ENCODE data around the gene TBXA2R. TPM values are rescaled to one million over a fixed set of nuclear protein-coding genes. Genes with fewer than 3 reads are reported as not detected.
A peak's percentile ranks its signal among the peaks of the same experiment; 100 is the strongest.
"Not testable (repeated sequence)": the region's sequence is repeated elsewhere in the genome, so short reads cannot be mapped to it uniquely, and the experiment has no call there.

Gene TBXA2R
- total RNA-seq: 0.64 TPM

- ATAC-seq: peak; percentile 35
These were observed at the start of gene TBXA2R for GRCh38 chr19:3606690-3607289. TSS of gene TBXA2R (minus strand) at chr19:3606875. CDS start at chr19:3600634, 6,241 bp downstream.

DNA sequence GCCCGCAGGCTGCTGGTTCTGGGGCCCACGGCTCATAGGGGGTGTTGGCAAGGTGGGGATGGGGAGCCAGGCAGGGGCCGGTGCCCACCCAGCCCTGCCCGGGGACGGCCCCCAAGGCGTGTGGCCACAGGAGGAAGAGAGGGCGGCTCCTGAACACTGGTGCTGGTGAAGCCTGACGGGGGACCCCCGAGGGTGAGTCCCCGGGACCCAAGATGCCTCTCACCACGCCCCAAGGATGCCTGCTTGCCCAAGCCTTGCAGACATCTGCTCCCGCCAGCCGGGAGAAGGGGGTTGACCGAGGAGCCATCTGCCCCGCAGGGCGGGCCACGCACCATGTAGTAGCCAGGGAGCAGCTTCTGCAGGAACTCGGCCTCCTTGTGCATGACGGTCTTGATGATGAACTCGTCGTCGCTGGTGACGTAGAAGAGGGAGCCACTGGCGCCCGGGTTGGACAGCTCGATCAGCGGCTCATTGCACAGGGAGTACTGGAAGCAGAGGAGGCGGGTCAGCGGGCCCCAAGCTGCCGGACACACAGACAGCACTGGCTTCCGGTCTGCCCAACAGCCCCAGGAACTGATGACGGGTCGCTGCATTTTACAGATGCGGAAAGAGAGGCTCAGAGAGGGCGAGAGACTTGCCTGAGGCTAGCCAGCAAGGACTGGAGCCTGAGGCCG, 49.5 kb upstream of the TBXA2R start:
- no peak for ATAC-seq

GRCh38 chr19:3655402-3656072, 48.9 kb upstream of the TBXA2R start:
- ATAC-seq: peak; percentile 73

GRCh38 chr19:3653865-3654513, 47.3 kb upstream of the TBXA2R start:
- ATAC-seq: no peak

DNA sequence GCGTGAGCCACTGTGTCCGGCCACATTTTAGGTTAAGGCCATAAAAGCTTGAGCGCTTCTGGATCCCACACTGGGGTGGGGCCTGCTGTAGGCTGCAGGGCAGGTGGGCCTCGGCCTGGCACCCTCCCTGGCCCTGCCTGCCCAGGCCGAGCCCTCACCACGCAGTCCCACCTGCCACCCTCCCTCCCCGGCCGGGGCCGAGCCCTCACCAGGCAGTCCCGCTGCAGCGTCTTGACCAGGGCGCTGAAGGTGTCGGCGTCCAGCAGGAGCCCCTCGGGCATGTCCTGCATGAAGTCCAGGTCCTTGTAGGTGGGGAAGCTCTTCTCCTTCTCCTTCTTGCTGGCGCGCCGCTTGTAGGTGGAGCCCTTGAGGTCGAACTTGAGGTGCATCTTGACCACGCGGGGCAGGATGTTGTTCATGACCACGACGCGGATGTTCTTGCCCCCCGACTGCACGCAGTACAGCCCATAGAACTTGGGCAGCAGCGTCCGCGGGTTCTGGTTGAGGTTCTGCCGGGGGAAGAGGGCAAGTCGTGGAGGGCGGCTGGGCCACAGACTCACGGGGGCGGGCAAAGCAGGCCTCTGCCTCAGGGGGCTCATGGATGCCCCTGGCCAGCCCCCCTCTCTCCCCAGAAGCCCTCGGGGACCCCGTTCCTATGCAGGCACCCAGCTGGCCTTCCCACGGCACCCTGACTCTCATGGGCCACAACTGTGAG, 46.6 kb upstream of the TBXA2R start:
- no peak for ATAC-seq

GRCh38 chr19:3652422-3652821, 45.7 kb upstream of the TBXA2R start:
- ATAC-seq: no peak

DNA sequence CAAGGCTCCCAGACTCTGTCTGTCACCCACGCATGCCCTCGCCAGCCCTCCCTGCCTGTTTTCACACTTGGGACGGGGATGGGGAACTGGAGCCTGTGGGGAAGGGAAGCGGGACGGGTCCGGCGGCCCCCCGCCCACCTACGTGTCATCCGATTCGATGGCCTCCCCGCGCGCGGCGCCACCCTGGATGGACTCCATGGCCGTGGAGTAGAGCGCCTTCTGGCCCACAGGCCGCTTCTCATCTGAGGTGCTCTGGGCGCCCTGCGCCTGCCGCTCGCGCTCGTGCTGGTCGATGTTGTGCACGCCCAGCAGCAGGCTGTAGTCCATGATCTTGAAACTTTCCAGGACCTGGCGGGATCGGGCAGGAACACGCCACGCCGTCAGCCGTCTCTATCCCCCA, 45.0 kb upstream of the TBXA2R start:
- ATAC-seq: no peak

- ATAC-seq: no peak
These were observed 43.2 kb upstream of the TBXA2R start for GRCh38 chr19:3649888-3650287.

- ATAC-seq: no peak
These were observed 41.6 kb upstream of the TBXA2R start for GRCh38 chr19:3648037-3648905.

DNA sequence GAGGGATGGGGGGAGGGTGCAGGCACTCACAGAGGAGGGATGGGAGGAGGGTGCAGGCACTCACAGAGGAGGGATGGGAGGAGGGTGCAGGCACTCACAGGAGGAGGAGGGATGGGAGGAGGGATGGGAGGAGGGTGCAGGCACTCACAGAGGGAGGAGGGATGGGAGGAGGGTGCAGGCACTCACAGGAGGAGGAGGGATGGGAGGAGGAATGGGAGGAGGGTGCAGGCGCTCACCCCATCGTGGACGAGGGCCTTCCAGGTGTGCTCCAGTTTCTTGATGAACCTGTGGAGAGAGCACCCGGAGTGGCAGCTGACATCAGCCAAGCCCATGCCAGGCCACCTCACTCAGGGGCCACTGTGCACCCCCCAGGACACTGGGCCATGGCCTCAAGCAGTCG, 40.4 kb upstream of the TBXA2R start:
- ATAC-seq: not testable (repeated sequence)

DNA sequence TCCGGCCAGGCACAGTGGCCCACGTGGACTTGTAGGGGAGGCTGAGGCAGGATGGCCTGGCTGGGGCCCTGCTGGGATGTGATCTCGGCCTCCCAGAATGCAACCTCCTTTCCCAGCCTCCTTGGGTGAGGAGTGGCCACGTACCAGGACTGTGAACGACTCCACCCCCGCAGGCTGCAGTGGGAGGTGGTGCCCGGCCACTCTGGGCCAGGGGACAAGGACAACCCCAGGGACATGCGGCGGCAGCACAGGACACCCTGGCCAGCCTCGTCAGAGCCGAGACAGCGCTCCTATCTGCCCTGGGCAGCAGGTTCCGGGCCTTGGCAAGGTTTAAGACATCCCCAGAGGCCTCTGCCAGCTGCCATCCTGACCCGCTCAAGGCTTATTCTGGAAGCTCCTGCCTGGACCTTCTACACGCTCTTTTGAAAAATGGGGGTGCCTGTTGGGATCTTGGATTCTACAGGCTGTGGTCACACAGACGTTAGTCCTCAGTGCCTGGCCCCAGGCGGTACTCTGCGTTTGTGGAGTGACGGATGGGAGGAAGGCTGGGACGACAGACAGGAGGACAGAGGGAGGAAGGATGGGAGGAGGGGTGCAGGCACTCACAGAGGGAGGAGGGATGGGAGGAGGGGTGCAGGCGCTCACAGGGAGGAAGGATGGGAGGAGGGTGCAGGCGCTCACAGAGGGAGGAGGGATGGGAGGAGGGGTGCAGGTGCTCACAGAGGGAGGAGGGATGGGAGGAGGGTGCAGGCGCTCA, 39.8 kb upstream of the TBXA2R start:
- no peak for ATAC-seq

DNA sequence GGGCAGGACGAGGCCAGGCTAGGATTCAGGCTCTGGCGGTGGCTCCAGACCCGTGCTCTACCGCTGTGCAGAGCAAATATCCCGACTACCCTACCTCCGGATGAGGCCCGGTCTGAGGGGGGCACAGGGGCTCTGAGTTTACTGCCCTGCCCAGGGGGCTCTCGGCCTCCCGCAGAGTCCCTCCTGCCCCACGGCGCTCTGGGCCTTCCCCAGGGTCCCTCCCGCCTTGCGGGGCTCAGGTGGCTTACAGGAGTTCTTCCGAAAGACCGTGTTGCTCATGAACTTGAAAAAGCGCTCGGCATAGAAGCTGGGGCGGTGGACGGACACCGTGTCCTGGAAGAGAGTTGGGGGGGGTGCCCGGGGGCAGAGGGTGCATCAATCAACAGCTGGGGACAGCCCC, 39.1 kb upstream of the TBXA2R start:
- no peak for ATAC-seq

DNA sequence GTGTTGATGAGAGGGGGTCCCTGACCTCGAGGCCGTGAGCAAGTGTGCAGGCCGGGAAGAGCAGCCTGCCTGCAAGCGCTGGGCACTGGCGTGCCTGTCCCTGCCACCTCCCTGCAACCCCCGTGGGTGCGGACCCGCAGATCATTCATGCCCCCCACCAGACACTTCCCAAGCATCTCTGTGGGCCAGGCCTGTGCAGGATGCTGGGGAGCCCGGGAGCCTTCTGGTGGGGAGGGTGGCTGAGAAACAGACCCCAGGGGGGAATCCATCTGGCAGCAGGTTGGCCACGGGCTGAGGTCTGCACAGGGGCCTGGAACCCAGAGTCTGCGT, 38.4 kb upstream of the TBXA2R start:
- ATAC-seq: peak; percentile 3

DNA sequence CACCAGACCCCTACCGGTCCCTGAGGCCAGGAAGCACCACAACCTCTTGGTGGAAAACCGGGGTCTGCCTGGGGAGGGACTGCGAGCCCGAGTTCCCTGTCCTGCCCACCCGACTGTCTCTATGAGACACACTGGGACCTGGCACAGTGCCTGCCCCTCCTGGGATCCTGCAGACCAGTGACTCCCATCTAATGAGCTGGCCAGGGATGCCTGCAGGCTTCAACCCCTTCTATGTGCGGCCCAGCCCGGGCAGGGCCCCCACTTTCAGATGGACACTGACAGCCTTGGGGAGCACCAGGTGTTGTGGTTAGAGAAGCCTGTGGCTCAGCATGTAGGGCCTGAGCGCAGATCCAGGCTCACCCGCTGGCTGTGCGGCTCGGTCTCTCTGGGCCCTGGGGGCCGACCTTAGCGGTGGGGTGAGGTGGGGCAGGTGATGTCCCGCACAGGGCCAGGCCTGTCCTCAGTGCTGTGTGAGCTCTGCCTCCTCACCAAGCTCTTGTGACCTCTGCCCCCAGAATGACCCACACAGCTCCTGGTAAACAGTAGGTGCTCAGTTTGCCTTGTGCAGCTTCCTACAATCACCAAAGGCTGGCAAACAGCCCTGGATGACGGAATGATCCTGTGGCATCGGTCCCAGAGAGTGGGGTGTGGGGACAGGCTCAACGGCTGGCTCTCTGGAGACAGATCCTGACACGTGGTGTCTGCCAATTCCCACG, 37.8 kb upstream of the TBXA2R start:
- ATAC-seq: peak; percentile 45

GRCh38 chr19:3643674-3644313, 37.1 kb upstream of the TBXA2R start:
- ATAC-seq: no peak

DNA sequence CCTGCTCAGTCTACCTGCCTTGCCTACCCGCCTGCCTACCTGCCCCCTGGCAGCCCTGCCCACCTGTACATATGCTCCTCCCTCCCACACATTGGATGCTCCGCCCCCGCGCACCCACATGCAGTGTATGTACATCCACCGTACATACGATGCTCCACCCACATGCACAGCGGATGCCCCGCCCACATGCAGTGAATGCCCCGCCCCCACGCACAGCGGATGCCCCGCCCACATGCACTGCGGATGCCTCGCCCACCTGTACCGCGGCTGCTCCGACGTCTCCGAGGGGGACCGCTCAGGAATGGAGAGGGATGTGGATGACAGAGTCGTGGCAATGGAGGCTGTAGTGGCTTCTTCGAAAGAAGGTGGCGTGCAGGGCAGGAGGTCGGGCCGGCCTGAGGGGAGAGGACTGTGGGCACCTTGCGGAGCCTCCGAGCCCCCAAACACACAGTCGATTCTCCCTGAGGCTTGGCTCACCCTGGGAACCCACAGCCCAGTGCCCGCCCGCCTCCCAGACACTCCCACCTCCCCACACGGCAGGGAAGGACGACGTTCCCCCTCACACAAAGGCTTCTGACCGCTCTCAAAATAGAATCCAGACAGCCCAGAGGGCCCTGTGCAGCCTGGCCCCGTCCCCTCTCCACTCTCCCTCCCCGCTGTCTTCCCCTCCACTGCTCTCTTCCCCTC, 36.5 kb upstream of the TBXA2R start:
- peak; percentile 16 for ATAC-seq

- ATAC-seq: no peak
These were observed 35.6 kb upstream of the TBXA2R start for GRCh38 chr19:3642296-3642695.

DNA sequence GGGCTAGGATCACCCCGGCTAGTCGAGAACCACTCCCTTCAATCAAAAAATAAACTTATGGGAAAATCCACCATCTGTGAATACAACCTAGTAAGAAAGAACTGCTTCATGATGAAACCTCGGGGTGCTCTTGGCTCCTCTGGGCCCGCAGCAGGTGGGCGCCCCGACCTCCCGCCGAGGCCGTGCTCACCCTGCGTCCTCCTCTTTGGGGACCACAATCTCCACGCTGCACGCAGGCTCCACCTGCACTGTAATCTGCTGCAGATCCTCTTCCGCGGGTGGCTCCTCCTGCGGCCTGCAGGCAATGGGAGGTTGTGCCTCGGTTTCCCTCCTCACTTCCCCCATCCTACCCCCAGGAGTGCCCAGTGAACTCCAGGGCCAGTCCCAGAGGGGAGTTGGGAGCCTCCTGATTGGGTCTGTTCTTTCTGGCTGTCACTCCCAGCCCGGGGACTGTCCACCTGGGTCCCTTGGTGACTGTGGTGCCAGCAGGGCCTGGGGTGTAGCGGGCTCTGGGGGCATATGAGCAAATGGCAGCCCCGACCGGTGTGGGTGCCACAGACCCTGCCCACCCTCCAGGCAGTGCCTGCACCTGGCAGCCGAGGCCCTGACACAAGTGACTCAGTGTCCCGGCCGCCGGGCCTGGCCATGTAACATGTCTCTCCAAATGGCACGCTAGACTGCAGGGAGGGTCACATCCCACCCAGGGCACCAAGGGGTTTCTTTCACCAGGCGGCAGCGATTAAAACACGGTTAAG, 35.0 kb upstream of the TBXA2R start:
- no peak for ATAC-seq

DNA sequence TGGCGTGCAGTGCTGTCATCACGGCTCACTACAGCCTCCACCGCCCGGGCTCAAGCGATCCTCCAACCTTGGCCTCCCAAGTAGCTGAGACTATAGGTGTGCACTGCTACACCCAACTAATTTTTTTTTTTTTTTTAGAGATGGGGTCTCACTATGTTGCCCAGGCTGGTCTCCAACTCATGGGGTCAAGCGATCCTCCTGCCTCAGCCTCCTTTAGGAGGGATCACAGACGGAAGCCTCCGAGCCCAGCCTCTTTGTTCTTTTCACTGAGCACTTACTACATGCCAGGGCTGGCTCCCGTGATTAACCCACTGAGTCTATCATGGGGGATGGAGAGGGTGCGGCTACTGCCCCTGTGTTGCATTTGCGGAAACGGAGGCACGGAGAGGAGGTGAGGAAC, 32.8 kb upstream of the TBXA2R start:
- ATAC-seq: no peak
